Measurements from ENCODE around the gene NARS2. TPM values are rescaled to one million over a fixed set of nuclear protein-coding genes. Genes with fewer than 3 reads are reported as not detected.
"Not testable (repeated sequence)": the region's sequence is repeated elsewhere in the genome, so short reads cannot be mapped to it uniquely, and the experiment has no call there.

Gene NARS2
- total and polyA plus RNA-seq, 2 donors (not counting 1 experiment from before 2014, with no cell fraction given): 13.2 to 15.7 TPM

GRCh38 chr11:78465169-78465942, 109.3 kb downstream of the NARS2 start:
- H3K79me2 ChIP-seq (ENCODE audit: control insufficient read depth, insufficient read depth, low read length): no peaks in the 10 kb centered on the region
- H3K9me3 ChIP-seq (ENCODE audit: control insufficient read depth, insufficient read depth, low read depth, low read length): no peaks in the 10 kb centered on the region
- no peak overlapping the region for H3K9ac ChIP-seq (ENCODE audit: insufficient read depth, low read length)
- TF ChIP-seq CTCF (conservative IDR thresholded peaks at IDR 0.05 in 1 of 2, IDR thresholded peaks at IDR 0.05 in 1 of 2; ENCODE audit: low read depth in 1 of 2, low read length in 2 of 2) (no peak), EZH2 (IDR thresholded peaks at IDR 0.05; ENCODE audit: low read length, missing control alignments) (no peak)
- H3K4me3 ChIP-seq (replicated peaks in 1 of 4; ENCODE audit: control extremely low read depth in 1 of 4, insufficient read depth in 1 of 4, low read depth in 3 of 4, low read length in 4 of 4): no peak overlapping the region
- no peaks in the 10 kb centered on the region for H3K27me3 ChIP-seq (ENCODE audit: control insufficient read depth, insufficient read depth, low read length)
- no peak overlapping the region for H3K27ac ChIP-seq (ENCODE audit: insufficient read depth, low read length)
- DNase-seq (ENCODE audit: low read depth in 2 of 2): no peak
- H3K36me3 ChIP-seq (ENCODE audit: control insufficient read depth, insufficient read depth, low read length): no peaks in the 10 kb centered on the region
- peaks cover 2% of the 10 kb centered on the region for H3K4me1 ChIP-seq (ENCODE audit: control insufficient read depth, extremely low read depth, insufficient read depth, low read length)
- H3K4me2 ChIP-seq (ENCODE audit: extremely low read depth, insufficient read depth, low read length): no peak overlapping the region
- H2AFZ ChIP-seq (ENCODE audit: low read length): no peak overlapping the region
- no peaks in the 10 kb centered on the region for H4K20me1 ChIP-seq (ENCODE audit: control insufficient read depth, extremely low read depth, insufficient read depth, low read length)

GRCh38 chr11:78464787-78465168, 109.9 kb downstream of the NARS2 start:
- H3K4me2 ChIP-seq (ENCODE audit: extremely low read depth, insufficient read depth, low read length); H3K79me2 ChIP-seq (ENCODE audit: control insufficient read depth, insufficient read depth, low read length): not testable (repeated sequence)

GRCh38 chr11:78460471-78460870, 114.2 kb downstream of the NARS2 start:
- Histone ChIP-seq H3K4me1 (ENCODE audit: control insufficient read depth, extremely low read depth, insufficient read depth, low read length) (peaks cover 2% of the 10 kb centered on the region), H4K20me1 (ENCODE audit: control insufficient read depth, extremely low read depth, insufficient read depth, low read length) (no peaks in the 10 kb centered on the region), H3K9ac (ENCODE audit: insufficient read depth, low read length) (no peak overlapping the region), H3K27ac (ENCODE audit: insufficient read depth, low read length) (no peak overlapping the region), H2AFZ (ENCODE audit: low read length) (no peak overlapping the region), H3K9me3 (ENCODE audit: control insufficient read depth, insufficient read depth, low read depth, low read length) (no peaks in the 10 kb centered on the region), H3K79me2 (ENCODE audit: control insufficient read depth, insufficient read depth, low read length) (no peaks in the 10 kb centered on the region), H3K4me3 (replicated peaks in 1 of 4; ENCODE audit: control extremely low read depth in 1 of 4, insufficient read depth in 1 of 4, low read depth in 3 of 4, low read length in 4 of 4) (no peak overlapping the region), H3K27me3 (ENCODE audit: control insufficient read depth, insufficient read depth, low read length) (no peaks in the 10 kb centered on the region), H3K4me2 (ENCODE audit: extremely low read depth, insufficient read depth, low read length) (no peak overlapping the region), H3K36me3 (ENCODE audit: control insufficient read depth, insufficient read depth, low read length) (no peaks in the 10 kb centered on the region)
- peak; percentile 11 to 45 for DNase-seq (ENCODE audit: low read depth in 2 of 2)
- TF ChIP-seq EZH2 (IDR thresholded peaks at IDR 0.05; ENCODE audit: low read length, missing control alignments) (no peak), CTCF (conservative IDR thresholded peaks at IDR 0.05 in 1 of 2, IDR thresholded peaks at IDR 0.05 in 1 of 2; ENCODE audit: low read depth in 1 of 2, low read length in 2 of 2) (no peak)

More at GRCh38 chr11:78464787-78465168, 109.9 kb downstream of the NARS2 start:
- not testable (repeated sequence) for DNase-seq (ENCODE audit: low read depth in 2 of 2); H3K9me3 ChIP-seq (ENCODE audit: control insufficient read depth, insufficient read depth, low read depth, low read length); H2AFZ ChIP-seq (ENCODE audit: low read length); H3K4me1 ChIP-seq (ENCODE audit: control insufficient read depth, extremely low read depth, insufficient read depth, low read length); H3K9ac ChIP-seq (ENCODE audit: insufficient read depth, low read length); H3K4me3 ChIP-seq (replicated peaks in 1 of 4; ENCODE audit: control extremely low read depth in 1 of 4, insufficient read depth in 1 of 4, low read depth in 3 of 4, low read length in 4 of 4); H3K27ac ChIP-seq (ENCODE audit: insufficient read depth, low read length); H4K20me1 ChIP-seq (ENCODE audit: control insufficient read depth, extremely low read depth, insufficient read depth, low read length); H3K27me3 ChIP-seq (ENCODE audit: control insufficient read depth, insufficient read depth, low read length); H3K36me3 ChIP-seq (ENCODE audit: control insufficient read depth, insufficient read depth, low read length)

Data from fibroblast of lung (primary cell).